Hepatocyte (in vitro differentiated cells): ENCODE measurements around the gene PLAC8.

Experiments used
- CTCF ChIP-seq: fragments of 200-600 bp; sonication (generic); IDR thresholded peaks from 2 replicates; pipeline ENCODE4 v1.5.1; 2016; ENCODE audit warnings: antibody characterized with exemption, mild to moderate bottlenecking; ENCODE audit not compliant: poor library complexity
- EZH2 ChIP-seq: fragments of 200-600 bp; sonication (generic); IDR thresholded peaks from 2 replicates; pipeline ENCODE4 v1.6.1; 2016; ENCODE audit warnings: antibody characterized with exemption, mild to moderate bottlenecking, borderline replicate concordance
- EZH2phosphoT487 ChIP-seq: fragments of 200-600 bp; sonication (generic); IDR thresholded peaks from one replicate; pipeline ENCODE4 v1.6.1; 2018; ENCODE audit warnings: antibody characterized with exemption, mild to moderate bottlenecking, low read depth, moderate library complexity; ENCODE audit not compliant: unreplicated experiment, severe bottlenecking

- TF ChIP-seq CTCF = no peak
- no peak for TF ChIP-seq EZH2
- TF ChIP-seq EZH2phosphoT487 = no peak
Observed at GRCh38 chr4:83128240-83128929, 13.9 kb upstream of the PLAC8 start.
